Endothelial cell of umbilical vein (primary cell): Measurements from ENCODE around the gene OSGEP. TPM values are rescaled to one million over a fixed set of nuclear protein-coding genes. Genes with fewer than 3 reads are reported as not detected.

ENCODE experiments used
- BruUV-seq: library from RNA; stranded (reverse); fragments of 400-500 nt; replicated peaks from 2 replicates; lab custom pipeline; 2021; lab: Mats Ljungman, UMichigan
- CTCF ChIA-PET: fragments of 300-600, 350-600 bp; sonication (Branson Sonifier 250); formaldehyde crosslinking; loops from one replicate; lab custom pipeline; 2021; ENCODE audit warnings: antibody characterized with exemption, inconsistent platforms; lab: Charles Lee
- POLR2A ChIA-PET: fragments of 300-600, 350-600 bp; sonication (Branson Sonifier 250); formaldehyde crosslinking; loops from one replicate; lab custom pipeline; 2021; ENCODE audit warnings: antibody characterized with exemption, inconsistent platforms; lab: Charles Lee
- DNase-seq: peaks from one replicate; pipeline ENCODE4 v3.0.0-alpha.2; 2011; ENCODE audit warnings: low read depth, low spot score
- FAIRE-seq: peaks from 2 replicates; lab custom pipeline; 2011; peaks lifted over from hg19 to GRCh38; lab: Jason Lieb, UNC
- H2AFZ ChIP-seq: 2 replicates; pipeline ENCODE4 v1.6.0; 2012; ENCODE audit warnings: low read depth, low read length, control low read depth, inconsistent platforms
- H3K27ac ChIP-seq: 2 replicates; pipeline ENCODE4 v1.5.1; 2011; ENCODE audit warnings: low read depth, mild to moderate bottlenecking, control low read depth, low read length, moderate library complexity; ENCODE audit not compliant: insufficient read depth
- H3K27me3 ChIP-seq, 2 experiments: 2 replicates each; pipeline versions ENCODE4 v1.6.0 to v1.6.1; 2011; ENCODE audit warnings: low read length in 2 of 2, mixed read lengths in 1 of 2; ENCODE audit not compliant: control insufficient read depth in 2 of 2, insufficient read depth in 2 of 2
- H3K36me3 ChIP-seq, 2 experiments: 2 replicates in 1 of 2; 3 replicates in 1 of 2; pipeline ENCODE4 v1.5.1; 2011; ENCODE audit warnings: low read length in 2 of 2, mild to moderate bottlenecking in 1 of 2, moderate library complexity in 1 of 2; ENCODE audit not compliant: control insufficient read depth in 2 of 2, insufficient read depth in 2 of 2; ENCODE audit errors: extremely low read depth in 1 of 2
- H3K4me1 ChIP-seq: 3 replicates; pipeline ENCODE4 v1.5.1; 2011; ENCODE audit warnings: mild to moderate bottlenecking, low read length; ENCODE audit not compliant: control insufficient read depth, insufficient read depth; ENCODE audit errors: extremely low read depth
- H3K4me2 ChIP-seq: 2 replicates; pipeline ENCODE4 v1.6.1; 2011; ENCODE audit warnings: low read length, control low read depth, mixed read lengths; ENCODE audit not compliant: insufficient read depth
- H3K4me3 ChIP-seq, 3 experiments: fragments of 200-600 bp in 1 of 3; sonication (generic), shearing (Covaris generic) in 1 of 3; replicated peaks in 1 of 3; 2 replicates each; pipeline ENCODE4 v1.5.1; 2011 to 2016; ENCODE audit warnings: control low read depth in 3 of 3, low read length in 3 of 3, mild to moderate bottlenecking in 2 of 3, inconsistent platforms in 1 of 3, low read depth in 1 of 3, moderate library complexity in 1 of 3; ENCODE audit not compliant: insufficient read depth in 1 of 3
- H3K79me2 ChIP-seq: 2 replicates; pipeline ENCODE4 v1.6.0; 2012; ENCODE audit warnings: low read length, inconsistent platforms; ENCODE audit not compliant: control insufficient read depth, insufficient read depth
- H3K9ac ChIP-seq: replicated peaks from 2 replicates; pipeline ENCODE3; 2011; ENCODE audit warnings: low read length, control low read depth; ENCODE audit not compliant: insufficient read depth; ENCODE audit errors: extremely low read depth
- H3K9me1 ChIP-seq: replicated peaks from 3 replicates; pipeline ENCODE4 v1.6.0; 2011; ENCODE audit warnings: mild to moderate bottlenecking, low read length; ENCODE audit not compliant: control insufficient read depth, insufficient read depth; ENCODE audit errors: extremely low read depth
- H3K9me3 ChIP-seq: replicated peaks from 2 replicates; pipeline ENCODE4 v1.5.1; 2012; ENCODE audit warnings: low read length, inconsistent platforms; ENCODE audit not compliant: control insufficient read depth, insufficient read depth
- H4K20me1 ChIP-seq: replicated peaks from 2 replicates; pipeline ENCODE3; 2011; ENCODE audit warnings: mild to moderate bottlenecking, low read length; ENCODE audit not compliant: control insufficient read depth, insufficient read depth; ENCODE audit errors: extremely low read depth
- CTCF ChIP-seq, 2 donors: IDR thresholded peaks; 1 replicate in 1 of 2; 2 replicates in 1 of 2; pipeline ENCODE4 v1.5.1; 2011; ENCODE audit warnings: low read length in 2 of 2, mild to moderate bottlenecking in 2 of 2, moderate library complexity in 2 of 2, control low read depth in 1 of 2, inconsistent platforms in 1 of 2, low read depth in 1 of 2; ENCODE audit not compliant: insufficient read depth in 1 of 2; ENCODE audit errors: extremely low read depth in 1 of 2
- FOS ChIP-seq: IDR thresholded peaks from 2 replicates; pipeline ENCODE4 v1.6.1; 2011; ENCODE audit warnings: mild to moderate bottlenecking, low read length, moderate library complexity, borderline replicate concordance; ENCODE audit not compliant: insufficient read depth
- GATA2 ChIP-seq: IDR thresholded peaks from 2 replicates; pipeline ENCODE4 v1.7.0; 2011; ENCODE audit warnings: low read depth, mild to moderate bottlenecking, moderate library complexity, mixed read lengths, low read length; ENCODE audit not compliant: insufficient read length, insufficient read depth
- JUN ChIP-seq: IDR thresholded peaks from 2 replicates; pipeline ENCODE4 v1.6.1; 2011; ENCODE audit warnings: borderline replicate concordance, low read depth; ENCODE audit not compliant: insufficient read length, insufficient read depth
- MYC ChIP-seq: IDR thresholded peaks from one replicate; pipeline ENCODE4 v1.6.1; 2011; ENCODE audit warnings: mild to moderate bottlenecking, low read depth, low read length
- POLR2A ChIP-seq: IDR thresholded peaks from 2 replicates; pipeline ENCODE4 v1.6.1; 2012; ENCODE audit warnings: low read depth, mild to moderate bottlenecking, control low read depth, low read length
- POLR2AphosphoS5 ChIP-seq: IDR thresholded peaks from 2 replicates; pipeline ENCODE4 v1.6.1; 2012; ENCODE audit warnings: low read depth, mild to moderate bottlenecking, control low read depth, low read length, moderate library complexity; ENCODE audit not compliant: insufficient read depth
- dilution Hi-C: fragments of 300-500 bp; cut with MboI; formaldehyde crosslinking; loops from one replicate; pipeline ENCODE4 v1.15.0; 2019; ENCODE audit warnings: low sequenced_read_pairs; ENCODE audit not compliant: extremely low pct_ligation_motif_present
- intact Hi-C: fragments of 100-400 bp; cut with micrococcal nuclease; formaldehyde crosslinking; loops from one replicate; pipeline ENCODE4 v1.10.0; 2022
- polyA plus RNA-seq, 4 experiments: library from polyadenylated mRNA; depleted of rRNA in 3 of 4; stranded (reverse) in 3 of 4; unstranded in 1 of 4; fragments of >200 nt; gene quantifications; 2 replicates each; pipeline versions ENCODE4 v1.2.1 to v1.2.3, GENCODE V29; 2011 to 2012; ENCODE audit warnings: missing spikeins in 1 of 4
- total RNA-seq: library from RNA; stranded (reverse); gene quantifications from 2 replicates; pipeline ENCODE4 v1.2.3, GENCODE V29; 2021

OSGEP gene
- total and polyA plus RNA-seq, 2 donors (not counting 3 experiments of a cell fraction or from before 2014, with no cell fraction given), result 41.8 to 100 TPM

- CTCF ChIA-PET, result interaction anchor here (0.8 to 1.6 kb wide), 3 partner anchors 11 to 29 kb away, joined by 3 to 4 read pairs (median 4); partner anchors contain the start of gene PNP
- no peaks in the 10 kb centered on the region for H3K36me3 ChIP-seq
- DNase-seq (peak; percentile 76), FAIRE-seq (peak; percentile 73)
- no peaks in the 10 kb centered on the region for H4K20me1 ChIP-seq
- H3K79me2 ChIP-seq, result no peaks in the 10 kb centered on the region
- peak overlapping the region; percentile 81 for H3K27ac ChIP-seq
- no peaks in the 10 kb centered on the region for H3K9me3 ChIP-seq
- no peaks in the 10 kb centered on the region for H3K27me3 ChIP-seq
- H3K4me1 ChIP-seq, result peaks cover 40% of the 10 kb centered on the region
- no TSS peak for BruUV-seq
- POLR2A ChIA-PET, result no interaction called here
- peak; percentile 39 for TF ChIP-seq JUN
- TF ChIP-seq POLR2A, result no peak
- TF ChIP-seq FOS, result peak; percentile 61
- TF ChIP-seq MYC, result no peak
- peak; percentile 16 for TF ChIP-seq GATA2
- TF ChIP-seq CTCF (IDR thresholded peaks at IDR 0.05; ENCODE audit: extremely low read depth in 1 of 2, insufficient read depth in 1 of 2, low read depth in 1 of 2, low read length in 2 of 2), result no peak
- no peak for TF ChIP-seq POLR2AphosphoS5
- H3K9me1 ChIP-seq, result no peaks in the 10 kb centered on the region
- H3K4me3 ChIP-seq, result no peak overlapping the region
- dilution Hi-C loops, result no loop called here
- intact Hi-C loops, result loop anchor here (1.0 to 2.0 kb wide), 3 partner anchors 14 to 32 kb away; no protein-coding TSS in a partner anchor
- H3K4me2 ChIP-seq, result peak overlapping the region; percentile 42
- peak overlapping the region; percentile 70 for H2AFZ ChIP-seq
- H3K9ac ChIP-seq, result peak overlapping the region; percentile 13
Measured at GRCh38 chr14:20499108-20499507, 44.5 kb upstream of the OSGEP start.
